Endothelial cell of umbilical vein (primary cell): ENCODE data around the gene RNF138. TPM values are rescaled to one million over a fixed set of nuclear protein-coding genes. Genes with fewer than 3 reads are reported as not detected.

Experiments used
- BruUV-seq: library from RNA; stranded (reverse); fragments of 400-500 nt; replicated peaks from 2 replicates; lab custom pipeline; 2021; lab: Mats Ljungman, UMichigan
- CTCF ChIA-PET: fragments of 300-600, 350-600 bp; sonication (Branson Sonifier 250); formaldehyde crosslinking; loops from one replicate; lab custom pipeline; 2021; ENCODE audit warnings: antibody characterized with exemption, inconsistent platforms; lab: Charles Lee
- POLR2A ChIA-PET: fragments of 300-600, 350-600 bp; sonication (Branson Sonifier 250); formaldehyde crosslinking; loops from one replicate; lab custom pipeline; 2021; ENCODE audit warnings: antibody characterized with exemption, inconsistent platforms; lab: Charles Lee
- DNase-seq: peaks from one replicate; pipeline ENCODE4 v3.0.0-alpha.2; 2011; ENCODE audit warnings: low read depth, low spot score
- FAIRE-seq: peaks from 2 replicates; lab custom pipeline; 2011; peaks lifted over from hg19 to GRCh38; lab: Jason Lieb, UNC
- H2AFZ ChIP-seq: 2 replicates; pipeline ENCODE4 v1.6.0; 2012; ENCODE audit warnings: low read depth, low read length, control low read depth, inconsistent platforms
- H3K27ac ChIP-seq: 2 replicates; pipeline ENCODE4 v1.5.1; 2011; ENCODE audit warnings: low read depth, mild to moderate bottlenecking, control low read depth, low read length, moderate library complexity; ENCODE audit not compliant: insufficient read depth
- H3K27me3 ChIP-seq, 2 experiments: 2 replicates each; pipeline versions ENCODE4 v1.6.0 to v1.6.1; 2011; ENCODE audit warnings: low read length in 2 of 2, mixed read lengths in 1 of 2; ENCODE audit not compliant: control insufficient read depth in 2 of 2, insufficient read depth in 2 of 2
- H3K36me3 ChIP-seq, 2 experiments: 2 replicates in 1 of 2; 3 replicates in 1 of 2; pipeline ENCODE4 v1.5.1; 2011; ENCODE audit warnings: low read length in 2 of 2, mild to moderate bottlenecking in 1 of 2, moderate library complexity in 1 of 2; ENCODE audit not compliant: control insufficient read depth in 2 of 2, insufficient read depth in 2 of 2; ENCODE audit errors: extremely low read depth in 1 of 2
- H3K4me1 ChIP-seq: 3 replicates; pipeline ENCODE4 v1.5.1; 2011; ENCODE audit warnings: mild to moderate bottlenecking, low read length; ENCODE audit not compliant: control insufficient read depth, insufficient read depth; ENCODE audit errors: extremely low read depth
- H3K4me2 ChIP-seq: 2 replicates; pipeline ENCODE4 v1.6.1; 2011; ENCODE audit warnings: low read length, control low read depth, mixed read lengths; ENCODE audit not compliant: insufficient read depth
- H3K4me3 ChIP-seq, 3 experiments: fragments of 200-600 bp in 1 of 3; sonication (generic), shearing (Covaris generic) in 1 of 3; replicated peaks in 1 of 3; 2 replicates each; pipeline ENCODE4 v1.5.1; 2011 to 2016; ENCODE audit warnings: control low read depth in 3 of 3, low read length in 3 of 3, mild to moderate bottlenecking in 2 of 3, inconsistent platforms in 1 of 3, low read depth in 1 of 3, moderate library complexity in 1 of 3; ENCODE audit not compliant: insufficient read depth in 1 of 3
- H3K79me2 ChIP-seq: 2 replicates; pipeline ENCODE4 v1.6.0; 2012; ENCODE audit warnings: low read length, inconsistent platforms; ENCODE audit not compliant: control insufficient read depth, insufficient read depth
- H3K9ac ChIP-seq: replicated peaks from 2 replicates; pipeline ENCODE3; 2011; ENCODE audit warnings: low read length, control low read depth; ENCODE audit not compliant: insufficient read depth; ENCODE audit errors: extremely low read depth
- H3K9me1 ChIP-seq: replicated peaks from 3 replicates; pipeline ENCODE4 v1.6.0; 2011; ENCODE audit warnings: mild to moderate bottlenecking, low read length; ENCODE audit not compliant: control insufficient read depth, insufficient read depth; ENCODE audit errors: extremely low read depth
- H3K9me3 ChIP-seq: replicated peaks from 2 replicates; pipeline ENCODE4 v1.5.1; 2012; ENCODE audit warnings: low read length, inconsistent platforms; ENCODE audit not compliant: control insufficient read depth, insufficient read depth
- H4K20me1 ChIP-seq: replicated peaks from 2 replicates; pipeline ENCODE3; 2011; ENCODE audit warnings: mild to moderate bottlenecking, low read length; ENCODE audit not compliant: control insufficient read depth, insufficient read depth; ENCODE audit errors: extremely low read depth
- EZH2 ChIP-seq: IDR thresholded peaks from 2 replicates; pipeline ENCODE4 v1.6.1; 2012; ENCODE audit warnings: borderline replicate concordance, low read depth, mild to moderate bottlenecking, moderate library complexity, low read length, inconsistent platforms; ENCODE audit not compliant: severe bottlenecking
- FOS ChIP-seq: IDR thresholded peaks from 2 replicates; pipeline ENCODE4 v1.6.1; 2011; ENCODE audit warnings: mild to moderate bottlenecking, low read length, moderate library complexity, borderline replicate concordance; ENCODE audit not compliant: insufficient read depth
- GATA2 ChIP-seq: IDR thresholded peaks from 2 replicates; pipeline ENCODE4 v1.7.0; 2011; ENCODE audit warnings: low read depth, mild to moderate bottlenecking, moderate library complexity, mixed read lengths, low read length; ENCODE audit not compliant: insufficient read length, insufficient read depth
- JUN ChIP-seq: IDR thresholded peaks from 2 replicates; pipeline ENCODE4 v1.6.1; 2011; ENCODE audit warnings: borderline replicate concordance, low read depth; ENCODE audit not compliant: insufficient read length, insufficient read depth
- MYC ChIP-seq: IDR thresholded peaks from one replicate; pipeline ENCODE4 v1.6.1; 2011; ENCODE audit warnings: mild to moderate bottlenecking, low read depth, low read length
- POLR2A ChIP-seq: IDR thresholded peaks from 2 replicates; pipeline ENCODE4 v1.6.1; 2012; ENCODE audit warnings: low read depth, mild to moderate bottlenecking, control low read depth, low read length
- POLR2AphosphoS5 ChIP-seq: IDR thresholded peaks from 2 replicates; pipeline ENCODE4 v1.6.1; 2012; ENCODE audit warnings: low read depth, mild to moderate bottlenecking, control low read depth, low read length, moderate library complexity; ENCODE audit not compliant: insufficient read depth
- dilution Hi-C: fragments of 300-500 bp; cut with MboI; formaldehyde crosslinking; loops from one replicate; pipeline ENCODE4 v1.15.0; 2019; ENCODE audit warnings: low sequenced_read_pairs; ENCODE audit not compliant: extremely low pct_ligation_motif_present
- intact Hi-C: fragments of 100-400 bp; cut with micrococcal nuclease; formaldehyde crosslinking; loops from one replicate; pipeline ENCODE4 v1.10.0; 2022
- polyA plus RNA-seq, 4 experiments: library from polyadenylated mRNA; depleted of rRNA in 3 of 4; stranded (reverse) in 3 of 4; unstranded in 1 of 4; fragments of >200 nt; gene quantifications; 2 replicates each; pipeline versions ENCODE4 v1.2.1 to v1.2.3, GENCODE V29; 2011 to 2012; ENCODE audit warnings: missing spikeins in 1 of 4
- total RNA-seq: library from RNA; stranded (reverse); gene quantifications from 2 replicates; pipeline ENCODE4 v1.2.3, GENCODE V29; 2021
- TF ChIP-seq, protein P1 (sequence below): IDR thresholded peaks from 2 replicates; pipeline ENCODE4 v1.6.1; 2011; ENCODE audit not compliant: insufficient read depth, insufficient read length
- TF ChIP-seq, protein P2 (sequence below), 2 donors: IDR thresholded peaks; 1 replicate in 1 of 2; 2 replicates in 1 of 2; pipeline ENCODE4 v1.5.1; 2011; ENCODE audit warnings: low read length in 2 of 2, mild to moderate bottlenecking in 2 of 2, moderate library complexity in 2 of 2, control low read depth in 1 of 2, inconsistent platforms in 1 of 2, low read depth in 1 of 2; ENCODE audit not compliant: insufficient read depth in 1 of 2; ENCODE audit errors: extremely low read depth in 1 of 2

Gene RNF138
- total and polyA plus RNA-seq, 2 donors (not counting 3 experiments of a cell fraction or from before 2014, with no cell fraction given), result 14.7 to 24.6 TPM

DNA sequence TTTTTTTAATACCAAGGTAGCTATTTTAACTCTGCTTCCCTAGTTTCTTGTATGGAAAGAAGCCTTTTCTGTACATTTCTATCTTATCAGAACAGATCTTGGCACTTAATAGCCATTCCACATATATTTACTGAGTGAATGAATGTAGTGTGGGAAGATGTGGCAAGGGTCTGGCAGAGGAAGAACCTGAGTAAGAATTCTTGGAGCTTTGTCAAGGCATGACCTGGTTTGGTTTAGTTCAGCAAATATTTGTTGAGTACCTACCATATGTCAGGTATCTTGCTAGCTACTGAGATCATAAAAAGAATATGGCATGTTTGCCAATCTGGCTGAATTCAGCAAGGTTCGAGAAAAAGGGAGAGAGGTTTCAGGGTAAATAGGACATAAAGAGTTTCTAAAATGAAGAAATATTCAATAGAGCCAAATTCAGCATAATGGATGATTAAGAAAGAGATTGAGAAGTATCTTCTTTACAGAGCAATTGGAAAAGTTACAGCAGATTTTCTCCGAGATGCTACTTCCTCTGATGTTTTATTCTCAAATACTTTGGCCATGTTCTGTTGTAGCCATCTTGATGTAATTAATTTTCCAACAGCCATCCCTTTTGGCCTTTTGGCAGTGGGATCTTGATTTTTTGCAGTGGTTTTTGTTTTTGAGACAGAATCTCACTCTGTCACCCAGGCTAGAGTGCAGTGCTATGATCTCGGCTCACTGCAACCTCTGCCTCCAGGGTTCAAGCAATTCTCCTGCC, 76.5 kb downstream of the RNF138 start:
- FAIRE-seq (no peak), DNase-seq (no peak)
- BruUV-seq, result no TSS peak
- Histone ChIP-seq H3K4me3 (no peak overlapping the region), H3K4me2 (no peak overlapping the region), H3K27ac (no peak overlapping the region), H3K36me3 (no peaks in the 10 kb centered on the region), H3K27me3 (no peaks in the 10 kb centered on the region), H3K9me1 (no peaks in the 10 kb centered on the region), H3K9me3 (no peaks in the 10 kb centered on the region), H4K20me1 (no peaks in the 10 kb centered on the region), H2AFZ (no peak overlapping the region), H3K4me1 (no peaks in the 10 kb centered on the region), H3K79me2 (no peaks in the 10 kb centered on the region), H3K9ac (no peak overlapping the region)
- TF ChIP-seq EZH2, result no peak
- TF ChIP-seq, protein P1, sequence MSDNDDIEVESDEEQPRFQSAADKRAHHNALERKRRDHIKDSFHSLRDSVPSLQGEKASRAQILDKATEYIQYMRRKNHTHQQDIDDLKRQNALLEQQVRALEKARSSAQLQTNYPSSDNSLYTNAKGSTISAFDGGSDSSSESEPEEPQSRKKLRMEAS, result no peak
- no peak for TF ChIP-seq MYC
- dilution Hi-C loops, result no loop called here
- ChIA-PET POLR2A (no interaction called here), CTCF (interaction anchor here (2.7 kb wide), 1 partner anchor 10 kb away, joined by 13 read pairs; no protein-coding TSS in a partner anchor)
- intact Hi-C loops, result no loop called here

- ChIA-PET CTCF (interaction anchor here (1.8 kb wide), 1 partner anchor 376 kb away, joined by 4 read pairs; no protein-coding TSS in a partner anchor), POLR2A (no interaction called here)
- no peak overlapping the region for H3K4me3 ChIP-seq
- H2AFZ ChIP-seq, result no peak overlapping the region
- no peaks in the 10 kb centered on the region for H4K20me1 ChIP-seq
- no peaks in the 10 kb centered on the region for H3K9me3 ChIP-seq
- H3K79me2 ChIP-seq, result no peaks in the 10 kb centered on the region
- no peaks in the 10 kb centered on the region for H3K27me3 ChIP-seq
- dilution Hi-C loops (no loop called here), intact Hi-C loops (no loop called here)
- FAIRE-seq (no peak), DNase-seq (no peak)
- no peaks in the 10 kb centered on the region for H3K4me1 ChIP-seq
- BruUV-seq, result no TSS peak
- no peak overlapping the region for H3K9ac ChIP-seq
- H3K4me2 ChIP-seq, result no peak overlapping the region
- no peaks in the 10 kb centered on the region for H3K9me1 ChIP-seq
- TF ChIP-seq FOS, result no peak
- TF ChIP-seq MYC, result no peak
- TF ChIP-seq JUN, result no peak
- TF ChIP-seq GATA2, result no peak
- TF ChIP-seq, protein P1, result no peak
- TF ChIP-seq POLR2AphosphoS5, result no peak
- TF ChIP-seq, protein P2, sequence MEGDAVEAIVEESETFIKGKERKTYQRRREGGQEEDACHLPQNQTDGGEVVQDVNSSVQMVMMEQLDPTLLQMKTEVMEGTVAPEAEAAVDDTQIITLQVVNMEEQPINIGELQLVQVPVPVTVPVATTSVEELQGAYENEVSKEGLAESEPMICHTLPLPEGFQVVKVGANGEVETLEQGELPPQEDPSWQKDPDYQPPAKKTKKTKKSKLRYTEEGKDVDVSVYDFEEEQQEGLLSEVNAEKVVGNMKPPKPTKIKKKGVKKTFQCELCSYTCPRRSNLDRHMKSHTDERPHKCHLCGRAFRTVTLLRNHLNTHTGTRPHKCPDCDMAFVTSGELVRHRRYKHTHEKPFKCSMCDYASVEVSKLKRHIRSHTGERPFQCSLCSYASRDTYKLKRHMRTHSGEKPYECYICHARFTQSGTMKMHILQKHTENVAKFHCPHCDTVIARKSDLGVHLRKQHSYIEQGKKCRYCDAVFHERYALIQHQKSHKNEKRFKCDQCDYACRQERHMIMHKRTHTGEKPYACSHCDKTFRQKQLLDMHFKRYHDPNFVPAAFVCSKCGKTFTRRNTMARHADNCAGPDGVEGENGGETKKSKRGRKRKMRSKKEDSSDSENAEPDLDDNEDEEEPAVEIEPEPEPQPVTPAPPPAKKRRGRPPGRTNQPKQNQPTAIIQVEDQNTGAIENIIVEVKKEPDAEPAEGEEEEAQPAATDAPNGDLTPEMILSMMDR (IDR thresholded peaks at IDR 0.05; ENCODE audit: extremely low read depth in 1 of 2, insufficient read depth in 1 of 2, low read depth in 1 of 2, low read length in 2 of 2), result no peak
- TF ChIP-seq EZH2, result no peak
- no peak for TF ChIP-seq POLR2A
- H3K36me3 ChIP-seq, result no peaks in the 10 kb centered on the region
- no peak overlapping the region for H3K27ac ChIP-seq
Measured at GRCh38 chr18:32173654-32174053, 82.0 kb downstream of the RNF138 start.
